Transverse colon (tissue), 4 donors: Measurements from ENCODE around the gene EML3. TPM values are rescaled to one million over a fixed set of nuclear protein-coding genes. Genes with fewer than 3 reads are reported as not detected.
"Not testable (repeated sequence)": the region's sequence is repeated elsewhere in the genome, so short reads cannot be mapped to it uniquely, and the experiment has no call there.

Source experiments
- DNase-seq: peaks from one replicate; pipeline ENCODE4 v3.0.0-alpha.2; 2019
- H3K27ac ChIP-seq, 4 donors: fragments of 200-600 bp; sonication (generic); 2 replicates each; pipeline ENCODE4 v1.5.1; 2016 to 2018; ENCODE audit warnings: inconsistent platforms in 4 of 4
- H3K27me3 ChIP-seq: fragments of 200-600 bp; sonication (generic); 2 replicates; pipeline ENCODE4 v1.5.1; 2017; ENCODE audit warnings: inconsistent platforms
- H3K36me3 ChIP-seq, 4 donors: fragments of 200-600 bp; sonication (generic); 2 replicates each; pipeline ENCODE4 v1.5.1; 2017 to 2019; ENCODE audit warnings: inconsistent platforms in 4 of 4
- H3K4me1 ChIP-seq, 4 donors: fragments of 200-600 bp; sonication (generic); 2 replicates each; pipeline ENCODE4 v1.5.1; 2017 to 2020; ENCODE audit warnings: inconsistent platforms in 4 of 4
- H3K4me3 ChIP-seq, 4 donors: fragments of 200-600 bp; sonication (generic); 1 replicate in 1 of 4; 2 replicates in 3 of 4; pipeline versions ENCODE4 v1.5.1 to v1.6.1; 2017 to 2019; ENCODE audit warnings: inconsistent platforms in 4 of 4
- H3K9me3 ChIP-seq, 2 donors: fragments of 200-600 bp; sonication (generic); 2 replicates each; pipeline ENCODE4 v1.5.1; 2017 to 2019; ENCODE audit warnings: inconsistent platforms in 2 of 2
- EP300 ChIP-seq: sonication (generic); formaldehyde crosslinking; IDR thresholded peaks from one replicate; pipeline ENCODE4 v1.6.1; 2017; ENCODE audit warnings: antibody characterized with exemption, low read depth
- POLR2A ChIP-seq: fragments of 450-650 bp; IDR thresholded peaks from one replicate; pipeline ENCODE4 v1.6.1; 2016; ENCODE audit warnings: antibody characterized with exemption, mild to moderate bottlenecking, moderate library complexity
- POLR2AphosphoS5 ChIP-seq, 3 donors: sonication (generic); formaldehyde crosslinking; IDR thresholded peaks; one replicate each; pipeline ENCODE4 v1.6.1; 2016; ENCODE audit warnings: antibody characterized with exemption in 3 of 3
- WGBS, 2 donors: methylation state at CpG; one replicate each; pipeline ENCODE4 v1.1.5; 2018; ENCODE audit warnings: low coverage in 1 of 2; 5-methylcytosine and 5-hydroxymethylcytosine counted together
- in situ Hi-C, 4 donors: fragments of 200-750 bp; cut with MboI; loops; one replicate each; pipeline versions ENCODE4 v1.15.0 to v1.15.1; 2017; ENCODE audit warnings: low sequenced_read_pairs in 3 of 4, low pct_ligation_motif_present in 1 of 4, low pct_unique_long_range_greater_than_20kb in 1 of 4
- intact Hi-C: fragments of 100-400 bp; cut with DNase I; formaldehyde crosslinking; loops from one replicate; pipeline ENCODE4 v1.15.1; 2023; ENCODE audit warnings: low total_unique reads
- total RNA-seq, 4 donors: library from RNA; depleted of rRNA; stranded (reverse); fragments of >200 nt; gene quantifications; one replicate each; pipeline ENCODE4 v1.1.0, GENCODE V29; 2016
- TF ChIP-seq, protein P1 (sequence below), 5 experiments: fragments of 200-600 bp in 3 of 5; fragments of 450-650 bp in 2 of 5; sonication (generic) in 3 of 5; IDR thresholded peaks; 1 replicate in 2 of 5; 2 replicates in 3 of 5; pipeline ENCODE4 v1.5.1; 2016 to 2017; ENCODE audit warnings: antibody characterized with exemption in 5 of 5, inconsistent platforms in 3 of 5, mild to moderate bottlenecking in 2 of 5, moderate library complexity in 1 of 5

The EML3 gene
- total RNA-seq, 4 donors from 2014 or later = 35.0 to 61.1 (median 44.9) TPM

DNA sequence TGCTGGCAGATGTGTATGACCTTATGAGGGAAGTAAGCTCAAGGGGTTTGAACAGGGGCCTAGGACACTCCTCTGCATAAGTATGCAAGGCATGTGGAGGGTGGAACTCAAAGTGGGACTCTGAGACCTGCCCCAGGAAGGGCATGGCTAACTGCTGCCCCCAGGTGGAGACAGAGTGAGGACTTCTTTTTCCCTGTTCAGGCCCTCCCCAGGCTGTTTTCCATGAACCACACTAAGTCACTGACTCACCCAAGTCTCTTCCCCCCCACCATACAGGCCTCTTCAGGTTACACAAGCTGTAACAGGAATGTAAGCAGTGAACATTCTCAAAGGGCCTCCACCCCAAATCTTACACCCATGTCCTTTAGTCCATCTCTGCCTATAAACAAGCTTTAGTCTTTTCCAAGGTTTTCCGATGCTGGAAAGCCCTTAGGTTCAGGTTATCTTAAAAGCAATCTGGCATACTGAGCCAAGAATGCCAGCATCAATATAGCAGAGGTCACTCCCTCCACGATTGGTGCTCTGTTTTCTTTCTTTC lies 51.9 kb downstream of the EML3 start:
- DNase-seq = peak; percentile 94
- Histone ChIP-seq H3K4me3 (no peak overlapping the region), H3K36me3 (peaks cover 0 to 41% (median 7%) of the 10 kb centered on the region in 4 donors), H3K27me3 (no peaks in the 10 kb centered on the region), H3K27ac (peak overlapping the region; percentile 91 to 100 (median 96)), H3K9me3 (no peaks in the 10 kb centered on the region), H3K4me1 (peaks cover 32 to 45% (median 38%) of the 10 kb centered on the region in 4 donors)
- intact Hi-C loops (no loop called here), in situ Hi-C loops (loop anchor here in 1 of 4 donors (10.0 kb wide), 1 partner anchor 136 kb away; no protein-coding TSS in a partner anchor)
- WGBS, 2 donors = 28 to 33% methylated on average over 1 to 2 of the region's 2 CpGs
- TF ChIP-seq, protein P1, sequence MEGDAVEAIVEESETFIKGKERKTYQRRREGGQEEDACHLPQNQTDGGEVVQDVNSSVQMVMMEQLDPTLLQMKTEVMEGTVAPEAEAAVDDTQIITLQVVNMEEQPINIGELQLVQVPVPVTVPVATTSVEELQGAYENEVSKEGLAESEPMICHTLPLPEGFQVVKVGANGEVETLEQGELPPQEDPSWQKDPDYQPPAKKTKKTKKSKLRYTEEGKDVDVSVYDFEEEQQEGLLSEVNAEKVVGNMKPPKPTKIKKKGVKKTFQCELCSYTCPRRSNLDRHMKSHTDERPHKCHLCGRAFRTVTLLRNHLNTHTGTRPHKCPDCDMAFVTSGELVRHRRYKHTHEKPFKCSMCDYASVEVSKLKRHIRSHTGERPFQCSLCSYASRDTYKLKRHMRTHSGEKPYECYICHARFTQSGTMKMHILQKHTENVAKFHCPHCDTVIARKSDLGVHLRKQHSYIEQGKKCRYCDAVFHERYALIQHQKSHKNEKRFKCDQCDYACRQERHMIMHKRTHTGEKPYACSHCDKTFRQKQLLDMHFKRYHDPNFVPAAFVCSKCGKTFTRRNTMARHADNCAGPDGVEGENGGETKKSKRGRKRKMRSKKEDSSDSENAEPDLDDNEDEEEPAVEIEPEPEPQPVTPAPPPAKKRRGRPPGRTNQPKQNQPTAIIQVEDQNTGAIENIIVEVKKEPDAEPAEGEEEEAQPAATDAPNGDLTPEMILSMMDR (IDR thresholded peaks at IDR 0.05) = peak; percentile 71 to 90 (median 81)
- no peak for TF ChIP-seq EP300
- TF ChIP-seq POLR2AphosphoS5 (IDR thresholded peaks at IDR 0.05) = peak in 1 of 3 donors; percentile 68
- TF ChIP-seq POLR2A = no peak

DNA sequence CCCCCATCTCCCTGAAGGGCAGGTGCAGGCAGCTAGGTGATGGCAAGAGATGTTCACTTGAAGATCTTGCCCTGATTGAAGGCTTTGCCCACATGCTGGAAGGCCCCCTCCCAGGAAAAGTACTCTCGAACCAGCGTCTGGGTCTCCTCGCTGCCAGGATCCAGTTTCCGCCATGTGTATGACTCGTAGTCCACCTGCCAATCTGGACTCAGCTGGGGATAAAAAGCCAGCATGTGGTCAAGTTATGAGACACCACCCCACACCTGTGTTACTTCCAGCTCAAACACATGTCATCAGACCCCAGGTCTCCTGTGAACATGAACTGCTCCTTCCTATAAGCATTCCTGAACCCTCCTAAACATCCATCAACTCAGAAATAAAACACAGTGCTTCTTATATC lies 52.9 kb downstream of the EML3 start:
- in situ Hi-C loops = loop anchor here in 3 of 4 donors (10.0 kb wide), 1 partner anchor 135 kb away; no protein-coding TSS in a partner anchor

DNA sequence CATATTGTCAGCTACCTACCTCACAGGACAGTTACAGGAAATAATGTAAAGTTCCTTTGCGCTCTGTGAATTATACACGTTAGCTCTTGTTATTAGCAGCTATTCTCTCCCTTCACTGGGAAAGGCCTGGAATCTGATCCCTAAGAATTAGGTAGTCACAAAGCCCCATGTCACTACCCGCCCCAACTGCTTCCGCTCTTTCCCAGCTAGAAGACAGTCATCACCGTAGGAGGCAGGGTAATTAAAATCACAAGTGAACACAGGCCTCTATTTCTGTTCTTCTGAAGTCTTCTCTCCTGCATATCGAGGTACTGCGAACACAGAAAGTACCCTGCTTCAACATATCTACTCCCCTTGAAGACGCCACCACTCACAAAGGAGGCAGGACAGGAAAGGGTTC lies 53.4 kb downstream of the EML3 start:
- no peaks in the 10 kb centered on the region for H3K27me3 ChIP-seq
- peaks cover 0 to 32% (median 7%) of the 10 kb centered on the region in 4 donors for H3K36me3 ChIP-seq
- no peak for DNase-seq
- whole genome bisulfite sequencing, 2 donors = 83 to 85% methylated on average over 8 of the region's 8 CpGs
- H3K4me1 ChIP-seq = peaks cover 46 to 58% (median 50%) of the 10 kb centered on the region in 4 donors
- peak overlapping the region; percentile 91 to 100 (median 96) for H3K27ac ChIP-seq
- intact Hi-C loops = no loop called here
- in situ Hi-C loops = loop anchor here in 2 of 4 donors (10.0 kb wide), 1 partner anchor 134 kb away; no protein-coding TSS in a partner anchor
- TF ChIP-seq, protein P1 (IDR thresholded peaks at IDR 0.05) = no peak
- TF ChIP-seq POLR2AphosphoS5 (IDR thresholded peaks at IDR 0.05) (no peak), POLR2A (no peak), EP300 (no peak)
- no peak overlapping the region for H3K4me3 ChIP-seq
- no peaks in the 10 kb centered on the region for H3K9me3 ChIP-seq

More for the DNA sequence above, 52.9 kb downstream of the EML3 start:
- 79% methylated on average over 5 of the region's 5 CpGs; no CpG with 5 or more reads in 1 of the 2 donors for WGBS, 2 donors
- H3K4me3 ChIP-seq, intact Hi-C loops, H3K9me3 ChIP-seq, DNase-seq, H3K27me3 ChIP-seq: not testable (repeated sequence)
- peaks cover 42 to 54% (median 46%) of the 10 kb centered on the region in 4 donors for H3K4me1 ChIP-seq
- peak overlapping the region; percentile 91 to 100 (median 96) for H3K27ac ChIP-seq
- peaks cover 0 to 32% (median 7%) of the 10 kb centered on the region in 4 donors for H3K36me3 ChIP-seq

DNA sequence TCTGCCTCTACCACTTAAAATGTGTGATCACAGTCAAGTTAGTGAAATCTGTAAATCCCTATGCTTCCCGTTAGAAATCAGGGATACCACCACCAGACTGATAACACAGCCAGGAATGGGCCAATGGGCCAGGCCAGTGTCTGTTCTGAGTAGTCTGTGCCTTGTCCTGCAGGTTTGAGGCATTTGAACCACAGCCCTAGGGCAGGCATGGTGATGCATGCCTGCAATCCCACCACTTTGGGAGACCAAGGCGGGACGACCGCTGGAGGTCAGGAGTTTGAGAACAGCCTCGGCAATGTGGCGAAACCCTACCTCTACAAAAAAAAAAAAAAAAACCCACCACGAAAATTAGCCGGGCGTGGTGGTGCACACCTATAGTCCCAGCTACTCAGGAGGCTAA lies 53.9 kb downstream of the EML3 start:
- H3K4me3 ChIP-seq = no peak overlapping the region
- H3K27me3 ChIP-seq = no peaks in the 10 kb centered on the region
- in situ Hi-C loops (loop anchor here in 2 of 4 donors (10.0 kb wide), 1 partner anchor 134 kb away; no protein-coding TSS in a partner anchor), intact Hi-C loops (no loop called here)
- 71 to 85% methylated on average over 1 to 9 of the region's 9 CpGs for WGBS, 2 donors
- peaks cover 51 to 63% (median 56%) of the 10 kb centered on the region in 4 donors for H3K4me1 ChIP-seq
- H3K36me3 ChIP-seq = peaks cover 0 to 32% (median 7%) of the 10 kb centered on the region in 4 donors
- TF ChIP-seq POLR2A (no peak), POLR2AphosphoS5 (IDR thresholded peaks at IDR 0.05) (no peak), EP300 (no peak)
- TF ChIP-seq, protein P1 (IDR thresholded peaks at IDR 0.05) = no peak
- no peaks in the 10 kb centered on the region for H3K9me3 ChIP-seq
- no peak for DNase-seq
- peak overlapping the region; percentile 96 to 100 (median 97) for H3K27ac ChIP-seq
